Choroid plexus epithelial cell (primary cell): Measurements from ENCODE around the gene AZGP1.

Experiments
- DNase-seq: peaks from one replicate; pipeline ENCODE4 v3.0.0-alpha.2; 2010; ENCODE audit warnings: low read depth
- H3K4me3 ChIP-seq: 2 replicates; pipeline ENCODE4 v1.5.1; 2011; ENCODE audit warnings: low read depth, mild to moderate bottlenecking, control low read depth, low read length, moderate library complexity
- CTCF ChIP-seq: conservative IDR thresholded peaks from 2 replicates; pipeline ENCODE4 v1.5.1; 2011; ENCODE audit warnings: low read depth, mild to moderate bottlenecking, control low read depth, inconsistent platforms, low read length, moderate library complexity

The AZGP1 gene

DNA sequence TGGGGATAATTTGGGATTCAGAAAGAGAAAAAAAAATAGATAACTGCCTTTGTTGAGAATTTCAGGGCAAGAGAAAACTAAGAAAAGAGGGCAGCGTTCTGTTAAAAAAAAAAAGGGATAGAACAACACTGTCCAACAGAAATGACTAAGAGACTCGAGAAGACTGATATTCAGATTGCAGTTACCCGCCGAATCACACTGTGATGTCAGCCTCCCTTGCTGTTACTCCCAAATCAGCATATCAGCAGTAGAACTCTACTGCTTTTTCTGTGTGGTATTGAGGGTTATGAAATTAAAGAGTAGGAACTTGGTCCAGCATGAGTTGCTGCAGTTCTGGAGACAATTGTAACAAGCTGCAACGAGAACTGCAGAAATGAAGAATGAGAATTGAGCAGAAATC is 48.3 kb downstream of the AZGP1 start:
- TF ChIP-seq CTCF: no peak
- no peak for DNase-seq
- H3K4me3 ChIP-seq: no peak overlapping the region

DNA sequence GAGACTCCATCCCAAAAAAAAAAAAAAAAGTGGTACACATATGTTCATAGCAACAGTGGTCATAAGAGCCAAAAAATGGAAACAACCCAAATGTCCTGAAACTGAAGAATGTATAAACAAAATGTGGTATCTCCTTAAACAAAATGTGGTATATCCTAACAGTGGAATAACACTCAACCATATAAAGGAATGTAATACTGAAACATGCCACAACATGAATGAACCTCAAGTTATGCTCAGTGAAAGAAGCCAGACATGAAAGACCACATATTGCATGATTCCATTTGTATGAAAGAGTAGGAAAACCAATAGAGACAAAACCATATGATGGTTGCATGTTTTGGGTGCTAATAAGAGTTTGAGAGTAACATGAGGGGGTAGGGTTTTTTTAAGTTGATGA is 49.5 kb downstream of the AZGP1 start:
- DNase-seq: no peak
- no peak for TF ChIP-seq CTCF
- H3K4me3 ChIP-seq: no peak overlapping the region

DNA sequence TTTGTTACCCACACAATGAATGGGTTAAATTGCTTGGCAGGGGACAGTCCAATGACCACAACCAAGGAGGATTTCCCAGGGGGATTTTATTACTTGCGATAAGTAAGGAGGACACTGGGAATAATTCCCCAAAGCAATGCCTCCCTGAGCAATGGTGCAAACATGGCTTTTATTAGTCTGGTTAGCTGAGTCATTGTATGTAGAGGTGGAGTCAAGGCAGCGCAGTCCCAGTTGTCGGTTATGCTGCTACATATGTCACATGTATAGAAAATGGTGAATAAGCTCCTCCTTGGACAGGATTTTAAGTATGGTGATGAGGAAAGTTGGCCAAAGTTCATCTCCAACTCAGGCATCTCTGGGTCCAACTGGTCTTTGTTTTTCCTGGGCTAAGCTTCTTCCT is 52.6 kb downstream of the AZGP1 start:
- TF ChIP-seq CTCF: no peak
- H3K4me3 ChIP-seq: no peak overlapping the region
- DNase-seq: no peak

GRCh38 chr7:99920149-99920548 is 55.7 kb downstream of the AZGP1 start:
- TF ChIP-seq CTCF: no peak
- peak overlapping the region; percentile 83 for H3K4me3 ChIP-seq
- peak; percentile 14 for DNase-seq

GRCh38 chr7:99919814-99920112 is 56.1 kb downstream of the AZGP1 start:
- no peak for TF ChIP-seq CTCF
- DNase-seq: no peak
- peak overlapping the region; percentile 83 for H3K4me3 ChIP-seq

DNA sequence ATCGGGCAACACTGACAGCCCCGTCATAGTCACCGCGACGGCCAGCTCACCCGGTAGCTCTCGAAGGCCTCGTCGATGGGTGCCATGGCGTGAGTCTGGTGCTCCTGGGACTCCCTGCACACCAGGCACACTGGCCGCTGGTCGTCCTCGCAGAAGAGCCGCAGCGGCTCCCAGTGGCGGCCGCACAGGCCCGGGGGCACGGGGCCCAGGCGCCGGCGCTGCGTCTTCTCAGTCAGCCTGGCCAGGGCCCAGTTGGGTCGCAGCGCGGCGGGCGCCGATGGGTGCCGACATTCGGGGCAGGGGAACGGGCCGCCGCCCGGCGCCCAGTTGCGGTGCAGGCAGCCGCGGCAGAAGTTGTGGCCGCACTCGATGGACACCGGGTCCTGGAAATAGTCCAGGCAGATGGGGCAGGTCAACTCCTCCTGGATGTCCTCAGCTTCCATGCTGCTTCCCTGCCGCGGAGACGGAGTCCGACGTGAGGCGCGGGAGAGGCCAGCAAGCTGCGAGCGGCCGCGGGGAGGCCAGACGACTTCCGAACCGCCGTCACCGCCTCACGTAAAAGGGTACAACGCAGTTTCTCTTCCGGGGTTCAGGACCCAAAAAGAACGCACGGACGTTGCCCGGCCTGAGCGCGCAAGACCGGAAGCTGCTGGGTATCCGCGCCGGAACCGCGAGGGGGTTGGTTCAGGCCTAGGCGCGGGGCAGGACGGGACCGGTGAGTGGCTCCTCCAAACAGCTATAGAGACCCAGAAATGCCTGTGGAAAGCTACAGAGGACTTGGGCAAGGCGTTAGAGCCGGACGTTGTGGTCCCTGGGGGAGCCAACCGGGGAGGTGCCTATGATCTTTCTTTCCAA is 56.6 kb downstream of the AZGP1 start, which contains the start of gene TRIM4:
Gene TRIM4, minus strand, starts transcription at position 572 of the 855 bp plus-strand sequence. Its CDS starts 129 bp downstream, at position 443.
- peak within 1 kb of the TSS; percentile 83 for H3K4me3 ChIP-seq
- TF ChIP-seq CTCF: peak; percentile 25
- peak; percentile 92 for DNase-seq
